Loucy (cell line): ENCODE measurements around the gene NEUROD1.

Experiments
- H2AFZ ChIP-seq: fragments of 200-600 bp; sonication (generic); 2 replicates; pipeline ENCODE4 v1.6.0; 2016; ENCODE audit warnings: antibody characterized with exemption, mild to moderate bottlenecking, low read length, moderate library complexity
- H3F3A ChIP-seq: fragments of 200-600 bp; 2 replicates; pipeline ENCODE4 v1.6.0; 2016; ENCODE audit warnings: antibody characterized with exemption, low read depth, mild to moderate bottlenecking
- H3K27me3 ChIP-seq: fragments of 200-600 bp; sonication (generic); 2 replicates; pipeline ENCODE4 v1.6.1; 2014; ENCODE audit warnings: low read length, mild to moderate bottlenecking; ENCODE audit not compliant: insufficient read depth, poor library complexity, severe bottlenecking
- H3K36me3 ChIP-seq: fragments of 200-600 bp; sonication (generic); 2 replicates; pipeline ENCODE4 v1.6.1; 2016; ENCODE audit warnings: low read length; ENCODE audit not compliant: insufficient read depth
- H3K4me1 ChIP-seq: fragments of 200-600 bp; sonication (generic); 2 replicates; pipeline ENCODE4 v1.5.1; 2014; ENCODE audit warnings: low read length, mild to moderate bottlenecking; ENCODE audit not compliant: insufficient read depth, poor library complexity, severe bottlenecking
- H3K4me2 ChIP-seq: fragments of 200-600 bp; sonication (generic); 2 replicates; pipeline ENCODE4 v1.6.0; 2014; ENCODE audit warnings: antibody characterized with exemption, low read length, low read depth, mild to moderate bottlenecking; ENCODE audit not compliant: poor library complexity, severe bottlenecking
- H3K4me3 ChIP-seq: fragments of 200-600 bp; sonication (generic); 2 replicates; pipeline ENCODE4 v1.5.1; 2014; ENCODE audit warnings: low read length, mild to moderate bottlenecking, mixed read lengths; ENCODE audit not compliant: poor library complexity, severe bottlenecking
- H3K79me2 ChIP-seq: fragments of 200-600 bp; sonication (generic); 2 replicates; pipeline ENCODE4 v1.6.1; 2014; ENCODE audit warnings: low read length; ENCODE audit not compliant: insufficient read depth
- H3K9ac ChIP-seq: fragments of 200-600 bp; sonication (generic); 2 replicates; pipeline ENCODE4 v1.6.0; 2014; ENCODE audit warnings: mild to moderate bottlenecking, low read depth, low read length, moderate library complexity; ENCODE audit not compliant: poor library complexity, severe bottlenecking
- H3K9me2 ChIP-seq: fragments of 200-600 bp; sonication (generic); replicated peaks from 2 replicates; pipeline ENCODE4 v1.6.1; 2016; ENCODE audit warnings: low read depth, low read length, mixed read lengths
- H3K9me3 ChIP-seq: fragments of 200-600 bp; sonication (generic); 2 replicates; pipeline ENCODE4 v1.6.1; 2014; ENCODE audit warnings: mild to moderate bottlenecking, antibody characterized with exemption, low read length, low read depth; ENCODE audit not compliant: insufficient read depth
- H4K20me1 ChIP-seq: fragments of 200-600 bp; sonication (generic); 2 replicates; pipeline ENCODE4 v1.6.0; 2014; ENCODE audit warnings: antibody characterized with exemption, low read length, mild to moderate bottlenecking; ENCODE audit not compliant: insufficient read depth, poor library complexity, severe bottlenecking
- CTCF ChIP-seq: fragments of 200-600 bp; sonication (generic); conservative IDR thresholded peaks from 2 replicates; pipeline ENCODE4 v1.5.1; 2014; ENCODE audit warnings: mild to moderate bottlenecking, antibody characterized with exemption, low read length
- EZH2phosphoT487 ChIP-seq: fragments of 200-600 bp; IDR thresholded peaks from 2 replicates; pipeline ENCODE4 v1.6.1; 2018; ENCODE audit warnings: antibody characterized with exemption, mild to moderate bottlenecking, moderate library complexity, borderline replicate concordance

The NEUROD1 gene

GRCh38 chr2:181649436-181649979 lies 30.8 kb downstream of the NEUROD1 start:
- H3K9me2 ChIP-seq, result no peaks in the 10 kb centered on the region
- H3K36me3 ChIP-seq, result no peaks in the 10 kb centered on the region
- no peaks in the 10 kb centered on the region for H3K79me2 ChIP-seq
- H4K20me1 ChIP-seq, result no peaks in the 10 kb centered on the region
- no peak overlapping the region for H3K4me2 ChIP-seq
- TF ChIP-seq EZH2phosphoT487 (no peak), CTCF (no peak)
- no peaks in the 10 kb centered on the region for H3K9me3 ChIP-seq
- no peak overlapping the region for H3K4me3 ChIP-seq
- H3K27me3 ChIP-seq, result no peaks in the 10 kb centered on the region
- no peak overlapping the region for H3K9ac ChIP-seq
- no peak overlapping the region for H2AFZ ChIP-seq
- no peaks in the 10 kb centered on the region for H3F3A ChIP-seq
- H3K4me1 ChIP-seq, result no peaks in the 10 kb centered on the region

- TF ChIP-seq EZH2phosphoT487 (no peak), CTCF (no peak)
- Histone ChIP-seq H3K9me3 (no peaks in the 10 kb centered on the region), H3K79me2 (no peaks in the 10 kb centered on the region), H3K4me1 (no peaks in the 10 kb centered on the region), H3K9ac (no peak overlapping the region), H4K20me1 (no peaks in the 10 kb centered on the region), H3K36me3 (no peaks in the 10 kb centered on the region), H2AFZ (no peak overlapping the region), H3K4me3 (no peak overlapping the region), H3K27me3 (no peaks in the 10 kb centered on the region), H3K4me2 (no peak overlapping the region), H3F3A (no peaks in the 10 kb centered on the region), H3K9me2 (no peaks in the 10 kb centered on the region)
Observed at GRCh38 chr2:181648478-181649155, 31.7 kb downstream of the NEUROD1 start.

- H3K27me3 ChIP-seq, result no peaks in the 10 kb centered on the region
- H3K4me1 ChIP-seq, result no peaks in the 10 kb centered on the region
- no peak overlapping the region for H3K4me2 ChIP-seq
- no peak overlapping the region for H2AFZ ChIP-seq
- H3K9me3 ChIP-seq, result no peaks in the 10 kb centered on the region
- no peaks in the 10 kb centered on the region for H3K9me2 ChIP-seq
- TF ChIP-seq EZH2phosphoT487, result no peak
- TF ChIP-seq CTCF, result no peak
- H3K36me3 ChIP-seq, result no peaks in the 10 kb centered on the region
- H4K20me1 ChIP-seq, result no peaks in the 10 kb centered on the region
- H3K79me2 ChIP-seq, result no peaks in the 10 kb centered on the region
- no peak overlapping the region for H3K9ac ChIP-seq
- no peaks in the 10 kb centered on the region for H3F3A ChIP-seq
- no peak overlapping the region for H3K4me3 ChIP-seq
Observed at GRCh38 chr2:181646415-181646987, 33.8 kb downstream of the NEUROD1 start.
